Right lobe of liver (tissue), 6 donors: ENCODE results near the gene DYNC2I2. TPM values are rescaled to one million over a fixed set of nuclear protein-coding genes. Genes with fewer than 3 reads are reported as not detected.

Source experiments
- ATAC-seq, 4 donors: fragments of 200-7000 bp; cut with Tn5 transposase; one replicate each; pipeline ENCODE4 v1.9.1; 2020; ENCODE audit warnings: mild to moderate bottlenecking in 4 of 4, moderate library complexity in 4 of 4
- DNase-seq, 3 donors: peaks; one replicate each; pipeline ENCODE4 v3.0.0-alpha.2; 2020
- H3K27ac ChIP-seq, 3 donors: fragments of 200-600 bp; one replicate each; pipeline ENCODE4 v1.8.0; 2022
- H3K27me3 ChIP-seq, 2 donors: fragments of 200-600 bp; one replicate each; pipeline ENCODE4 v1.8.0; 2022
- H3K36me3 ChIP-seq, 4 donors: fragments of 200-600 bp; sonication (generic) in 1 of 4; one replicate each; pipeline versions ENCODE4 v1.5.1 to v1.8.0; 2017 to 2022; ENCODE audit warnings: control low read depth in 1 of 4
- H3K4me1 ChIP-seq, 4 donors: fragments of 200-600 bp; sonication (generic) in 1 of 4; one replicate each; pipeline versions ENCODE4 v1.5.1 to v1.8.0; 2017 to 2022; ENCODE audit warnings: control low read depth in 1 of 4
- H3K4me3 ChIP-seq, 3 donors: fragments of 200-600 bp; one replicate each; pipeline ENCODE4 v1.8.0; 2022
- H3K9me3 ChIP-seq, 4 donors: fragments of 200-600 bp; sonication (generic) in 1 of 4; one replicate each; pipeline versions ENCODE4 v1.5.1 to v1.8.0; 2017 to 2022; ENCODE audit warnings: control low read depth in 1 of 4
- CTCF ChIP-seq, 4 donors: fragments of 200-600 bp in 3 of 4; fragments of 450-650 bp in 1 of 4; IDR thresholded peaks; one replicate each; pipeline versions ENCODE4 v1.5.1 to v1.8.0; 2016 to 2022; ENCODE audit warnings: antibody characterized with exemption in 4 of 4, mild to moderate bottlenecking in 2 of 4
- POLR2A ChIP-seq: fragments of 450-650 bp; IDR thresholded peaks from one replicate; pipeline ENCODE4 v1.6.1; 2017; ENCODE audit warnings: antibody characterized with exemption, mild to moderate bottlenecking
- WGBS: methylation state at CpG from one replicate; pipeline ENCODE4 v1.1.6; 2018; ENCODE audit warnings: low coverage, low lambda C conversion rate; ENCODE audit not compliant: insufficient coverage; ENCODE audit errors: missing lambda C conversion rate; 5-methylcytosine and 5-hydroxymethylcytosine counted together
- intact Hi-C, 2 donors: fragments of 100-400 bp; cut with DNase I; formaldehyde crosslinking; loops; one replicate each; pipeline versions ENCODE4 v1.11.2 to v1.14.1; 2022
- long read RNA-seq: library from polyadenylated mRNA; unstranded; transcript quantifications from one replicate; pipeline ENCODE4 v2.0.0, GENCODE V29; 2019
- total RNA-seq, 6 experiments: library from RNA; depleted of rRNA in 2 of 6; stranded (reverse); fragments of >200 nt in 2 of 6; fragmentation: NEBNext Ultra II Directional in 3 of 6; extraction: Animal tissue kit (Norgen Biotek cat#: 25700) in 3 of 6; gene quantifications; one replicate each; pipeline versions ENCODE4 v1.1.0 to v1.2.4, GENCODE V29; 2016 to 2023
- donor health status: DM: no; HTN: yes; CAD: no.
- donor health status: DM: no; HTN: no; CAD: no.
- donor health status: DM: no; HTN: no; CAD: no.
- donor health status: DM: no; HTN: yes; CAD: no.
- donor health status: DM: no; HTN: yes; CAD: no.

The DYNC2I2 gene
- total RNA-seq = 10 to 100 TPM; 11.8 to 23.9 (median 18.8) TPM
- long read RNA-seq, partial matches to known transcripts = 2 of 8 reads
- long read RNA-seq, other reads (novel, unspliced or antisense) = 2 of 8 reads

DNA sequence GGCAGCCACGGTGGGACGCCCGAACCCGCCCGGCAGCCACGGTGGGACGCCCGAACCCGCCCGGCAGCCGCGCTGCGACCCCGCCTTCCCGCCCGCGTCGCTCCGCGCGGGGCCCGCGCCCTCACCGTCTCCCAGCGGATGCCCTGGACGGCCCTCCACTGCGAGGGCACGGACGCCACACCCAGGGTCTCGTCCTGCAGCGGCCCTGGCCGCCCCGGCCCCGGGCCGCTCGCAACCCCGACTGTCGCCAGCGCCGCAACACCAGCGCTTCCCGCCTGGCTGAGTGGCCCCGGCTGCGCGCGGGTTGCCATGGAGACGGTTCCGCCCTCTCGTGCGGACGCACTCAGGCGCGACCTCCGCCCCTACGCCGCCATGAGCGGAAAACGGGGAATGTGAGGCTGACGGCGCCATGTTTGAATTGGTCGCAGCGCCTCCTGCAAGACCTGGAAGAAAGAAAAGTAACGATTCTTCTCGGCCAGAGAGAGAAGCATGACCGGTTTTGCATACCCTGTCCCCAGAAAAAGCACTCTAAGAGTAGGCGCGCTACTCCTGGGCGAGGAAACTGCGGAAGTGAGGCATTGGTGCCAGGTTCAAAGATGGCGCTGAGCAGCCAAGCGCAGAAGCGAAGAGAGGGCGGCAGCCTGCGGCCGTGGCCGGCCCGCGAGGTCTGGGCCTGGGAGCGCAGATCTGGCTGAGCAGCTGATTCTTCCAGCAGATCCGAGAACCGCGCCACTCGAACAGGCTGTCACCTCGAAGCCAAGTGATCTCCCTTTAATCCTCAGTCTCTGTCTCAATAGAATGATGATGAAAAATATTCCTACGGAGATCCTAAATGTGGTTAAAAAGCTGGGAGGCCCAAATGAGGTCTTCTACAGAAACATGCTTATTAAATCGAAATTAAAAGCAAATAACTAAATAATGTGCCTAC lies at the start of gene DYNC2I2:
DYNC2I2 (minus strand) TSS at position 432 of the 928 bp plus-strand sequence; CDS start at position 311, 121 bp downstream.
- ATAC-seq = peak; percentile 99 to 100 (median 100)
- Histone ChIP-seq H3K4me3 (peak within 1 kb of the TSS; percentile 66 to 78 (median 70)), H3K4me1 (peaks cover 0 to 8% (median 0%) of the 10 kb centered on the region in 4 donors), H3K27ac (peak within 1 kb of the TSS; percentile 98 to 99 (median 99)), H3K27me3 (no peaks in the 10 kb centered on the region), H3K36me3 (no peaks in the 10 kb centered on the region), H3K9me3 (no peaks in the 10 kb centered on the region)
- no peak for TF ChIP-seq CTCF (IDR thresholded peaks at IDR 0.05)
- peak; percentile 59 for TF ChIP-seq POLR2A
- WGBS = under 1% methylated on average over 26 of the region's 86 CpGs
- intact Hi-C loops = no loop called here
- DNase-seq = peak; percentile 98 to 99 (median 99)

GRCh38 chr9:128706045-128706444 lies 49.4 kb upstream of the DYNC2I2 start:
- TF ChIP-seq POLR2A (no peak), CTCF (IDR thresholded peaks at IDR 0.05) (no peak)
- Histone ChIP-seq H3K36me3 (no peaks in the 10 kb centered on the region), H3K9me3 (no peaks in the 10 kb centered on the region), H3K4me1 (no peaks in the 10 kb centered on the region), H3K27me3 (no peaks in the 10 kb centered on the region), H3K4me3 (no peak overlapping the region), H3K27ac (no peak overlapping the region)
- peak; percentile 2 to 21 (median 17) for DNase-seq
- WGBS = no CpG with 5 or more reads among the region's 1 CpG
- ATAC-seq = no peak
- intact Hi-C loops = no loop called here

- no peaks in the 10 kb centered on the region for H3K4me1 ChIP-seq
- DNase-seq (peak; percentile 15 to 52 (median 45)), ATAC-seq (no peak)
- H3K27me3 ChIP-seq = no peaks in the 10 kb centered on the region
- H3K27ac ChIP-seq = no peak overlapping the region
- TF ChIP-seq CTCF (IDR thresholded peaks at IDR 0.05) (no peak), POLR2A (no peak)
- H3K36me3 ChIP-seq = no peaks in the 10 kb centered on the region
- H3K9me3 ChIP-seq = no peaks in the 10 kb centered on the region
- 96% methylated on average over 4 of the region's 36 CpGs for WGBS
- intact Hi-C loops = no loop called here
- no peak overlapping the region for H3K4me3 ChIP-seq
These were observed 48.7 kb upstream of the DYNC2I2 start for GRCh38 chr9:128705051-128705965.

DNA sequence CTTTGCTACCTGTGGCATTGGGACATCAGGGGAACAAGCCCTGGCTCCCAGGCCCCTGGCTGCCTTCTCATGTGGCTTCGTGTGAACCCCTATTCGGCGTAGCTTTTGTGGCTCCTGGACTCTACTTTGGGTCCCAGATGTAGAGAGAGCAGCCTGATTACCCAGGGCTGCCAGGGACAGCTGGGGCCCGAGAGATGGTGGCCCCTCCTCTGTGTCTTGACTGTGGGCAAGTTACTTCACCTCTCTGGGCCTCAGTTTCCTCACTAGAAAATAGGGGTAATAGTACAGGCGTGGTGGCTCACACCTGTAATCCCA lies 47.7 kb upstream of the DYNC2I2 start:
- DNase-seq = no peak
- H3K27ac ChIP-seq = peak overlapping the region in 1 of 3 donors; percentile 60
- H3K36me3 ChIP-seq = no peaks in the 10 kb centered on the region
- no peak for TF ChIP-seq POLR2A
- no peak for TF ChIP-seq CTCF (IDR thresholded peaks at IDR 0.05)
- no peaks in the 10 kb centered on the region for H3K4me1 ChIP-seq
- WGBS = 80% methylated on average over 1 of the region's 5 CpGs
- H3K27me3 ChIP-seq = no peaks in the 10 kb centered on the region
- no peaks in the 10 kb centered on the region for H3K9me3 ChIP-seq
- H3K4me3 ChIP-seq = peak overlapping the region in 1 of 3 donors; percentile 73
- no peak for ATAC-seq
- intact Hi-C loops = no loop called here
